DMS53 (cell line): ENCODE data around the gene XBP1.
"Not testable (repeated sequence)": the region's sequence is repeated elsewhere in the genome, so short reads cannot be mapped to it uniquely, and the experiment has no call there.

Experiments
- DNase-seq: peaks from one replicate; lab custom pipeline; 2025; lab: John Stamatoyannopoulos, UW

The XBP1 gene

DNA sequence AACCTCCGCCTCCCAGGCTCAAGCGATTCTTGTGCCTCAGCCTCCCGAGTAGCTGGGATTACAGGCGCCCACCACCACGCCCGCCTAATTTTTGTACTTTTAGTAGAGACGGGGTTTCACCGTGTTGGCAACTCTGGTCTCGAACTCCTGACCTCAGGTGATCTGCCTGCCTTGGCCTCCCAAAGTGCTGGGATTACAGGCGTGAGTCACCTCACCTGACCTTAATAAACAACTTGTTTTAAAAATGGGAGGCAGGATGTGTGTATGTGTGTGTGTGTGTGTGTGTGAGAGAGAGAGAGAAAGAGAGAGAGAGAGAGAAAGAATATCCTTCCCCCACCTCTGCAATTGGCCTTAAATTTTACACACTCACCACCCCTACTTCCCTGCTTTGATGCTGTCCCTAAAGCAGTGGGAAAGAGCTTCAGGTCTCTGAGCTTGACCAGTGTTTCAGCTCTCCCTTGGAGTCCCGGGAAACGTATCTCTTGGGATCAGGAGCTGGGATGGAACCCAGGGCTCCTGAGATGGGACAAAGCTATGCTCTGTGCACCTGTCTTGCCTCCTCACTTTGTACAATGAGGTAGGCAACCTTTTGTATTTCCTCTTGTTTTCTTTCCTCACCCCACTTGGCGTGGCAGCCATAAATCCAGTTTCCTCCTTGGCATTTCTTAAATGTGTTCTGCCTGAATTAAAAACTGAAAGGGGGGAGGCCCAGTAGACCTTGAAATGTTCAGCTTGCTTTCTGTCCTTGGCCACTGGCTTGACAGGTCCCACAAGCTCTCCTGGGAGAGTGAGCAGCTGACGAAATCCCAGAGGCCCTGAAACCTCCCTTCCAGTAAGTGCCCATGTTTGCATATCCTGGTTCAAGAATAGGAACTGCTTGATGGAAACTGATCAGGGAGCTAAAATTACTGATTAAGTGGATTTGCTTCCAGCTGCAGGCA lies 17.8 kb upstream of the XBP1 start:
- peak; percentile 89 for DNase-seq

DNA sequence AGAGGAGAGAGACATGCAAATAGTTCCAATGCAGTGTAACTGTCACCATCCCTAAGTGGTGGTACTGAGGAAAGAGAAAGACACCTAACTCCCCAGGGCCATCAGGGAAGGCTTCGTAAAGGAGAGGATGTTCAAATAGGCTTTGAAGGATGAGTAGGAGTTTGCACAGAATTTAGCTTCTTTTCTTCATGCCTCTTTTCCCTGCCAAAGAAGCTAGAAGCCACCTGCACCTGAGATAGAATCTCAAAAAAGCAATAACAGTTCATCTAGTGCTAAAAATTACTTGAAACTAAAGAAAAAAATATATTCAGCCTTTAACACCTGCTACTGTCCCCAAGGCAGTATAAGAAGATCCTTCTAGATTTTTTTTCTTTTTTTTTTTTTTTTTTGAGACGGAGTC lies 16.7 kb upstream of the XBP1 start:
- DNase-seq, result no peak

DNA sequence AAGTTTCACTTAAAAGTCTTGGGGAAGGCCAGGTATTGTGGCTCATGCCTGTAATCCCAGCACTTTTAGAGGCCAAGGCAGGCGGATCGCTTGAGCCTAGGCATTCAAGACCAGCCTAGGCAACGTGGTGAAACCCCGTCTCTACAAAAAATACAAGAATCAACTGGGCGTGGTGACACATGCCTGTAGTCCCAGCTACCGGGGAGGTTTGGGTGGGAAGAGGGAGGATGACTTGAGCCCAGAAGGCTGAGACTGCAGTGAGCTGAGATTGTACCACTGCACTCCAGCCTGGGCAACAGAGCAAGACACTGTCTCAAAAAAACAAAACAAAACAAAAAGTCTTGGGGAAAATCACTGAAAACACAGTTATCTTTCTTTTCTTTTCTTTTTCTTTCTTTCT lies 15.4 kb upstream of the XBP1 start:
- DNase-seq, result no peak

DNA sequence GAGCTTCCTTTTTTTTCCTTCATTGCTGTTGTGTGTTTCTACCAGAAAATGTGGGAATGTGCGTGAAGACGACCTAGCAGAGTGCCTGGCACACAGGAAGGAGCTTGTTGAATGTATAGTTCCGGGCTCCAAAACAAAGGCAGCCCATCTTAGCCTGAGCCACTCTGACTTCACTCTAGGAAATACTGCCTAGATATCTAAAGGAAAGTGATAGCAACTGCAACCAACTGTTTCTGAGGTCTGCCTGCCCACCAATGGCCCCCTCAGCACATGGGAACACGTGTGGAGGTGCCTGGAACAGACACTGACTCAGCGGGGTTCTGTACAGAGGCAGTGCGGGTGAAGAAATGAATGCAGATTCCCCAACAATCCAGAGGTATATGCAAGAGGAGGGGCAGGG lies 14.7 kb upstream of the XBP1 start:
- peak; percentile 22 for DNase-seq

DNA sequence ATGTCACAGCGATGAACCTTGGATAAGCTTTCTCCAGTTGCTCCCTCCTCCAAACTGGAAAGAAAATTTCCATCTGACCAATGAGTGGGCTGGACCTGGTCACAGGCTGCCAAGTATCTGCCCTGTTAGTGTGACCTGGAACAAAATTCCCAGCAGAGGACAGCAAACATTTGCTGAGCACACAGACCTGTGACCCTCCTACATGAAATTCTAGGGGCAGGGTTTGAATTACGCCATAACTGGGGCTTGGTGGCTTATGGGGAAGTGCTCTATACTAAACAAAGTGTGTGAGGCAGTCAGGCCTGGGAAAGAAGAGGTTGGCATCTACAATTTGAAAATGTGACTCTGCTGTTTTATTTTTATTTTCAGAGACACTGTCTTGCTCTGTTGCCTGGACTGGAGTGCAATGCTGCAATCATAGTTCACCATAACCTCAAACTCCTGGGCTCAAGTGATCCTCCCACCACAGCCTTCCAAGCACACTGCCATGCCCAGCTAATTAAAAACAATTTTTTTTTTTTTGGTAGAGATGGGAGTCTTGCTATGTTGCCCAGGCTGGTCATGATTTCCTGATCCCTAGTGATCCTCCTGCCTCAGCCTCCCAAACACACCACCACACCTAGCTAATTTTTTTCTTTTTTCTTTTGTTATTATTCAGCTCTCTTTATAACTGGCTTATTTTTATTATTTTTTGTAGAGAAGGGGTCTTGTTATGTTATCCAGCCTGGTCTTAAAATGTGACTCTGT lies 13.6 kb upstream of the XBP1 start:
- peak; percentile 72 for DNase-seq

DNA sequence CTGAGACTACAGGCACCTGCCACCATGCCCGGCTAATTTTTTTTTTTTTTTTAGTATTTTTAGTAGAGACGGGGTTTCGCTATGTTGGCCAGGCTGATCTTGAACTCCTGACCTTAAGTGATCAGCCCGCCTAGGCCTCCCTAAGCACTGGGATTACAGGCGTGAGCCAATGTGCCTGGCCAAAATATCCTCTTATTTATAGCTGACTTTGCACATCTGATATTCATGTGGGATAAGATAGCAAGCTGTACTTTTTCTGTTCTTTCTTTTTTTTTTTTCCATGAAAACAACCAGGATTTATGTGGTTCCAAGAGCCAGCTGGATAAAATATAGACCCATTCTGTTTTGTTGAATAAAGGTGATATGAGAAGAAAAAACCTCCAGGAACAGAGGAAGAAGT lies 12.1 kb upstream of the XBP1 start:
- no peak for DNase-seq

DNA sequence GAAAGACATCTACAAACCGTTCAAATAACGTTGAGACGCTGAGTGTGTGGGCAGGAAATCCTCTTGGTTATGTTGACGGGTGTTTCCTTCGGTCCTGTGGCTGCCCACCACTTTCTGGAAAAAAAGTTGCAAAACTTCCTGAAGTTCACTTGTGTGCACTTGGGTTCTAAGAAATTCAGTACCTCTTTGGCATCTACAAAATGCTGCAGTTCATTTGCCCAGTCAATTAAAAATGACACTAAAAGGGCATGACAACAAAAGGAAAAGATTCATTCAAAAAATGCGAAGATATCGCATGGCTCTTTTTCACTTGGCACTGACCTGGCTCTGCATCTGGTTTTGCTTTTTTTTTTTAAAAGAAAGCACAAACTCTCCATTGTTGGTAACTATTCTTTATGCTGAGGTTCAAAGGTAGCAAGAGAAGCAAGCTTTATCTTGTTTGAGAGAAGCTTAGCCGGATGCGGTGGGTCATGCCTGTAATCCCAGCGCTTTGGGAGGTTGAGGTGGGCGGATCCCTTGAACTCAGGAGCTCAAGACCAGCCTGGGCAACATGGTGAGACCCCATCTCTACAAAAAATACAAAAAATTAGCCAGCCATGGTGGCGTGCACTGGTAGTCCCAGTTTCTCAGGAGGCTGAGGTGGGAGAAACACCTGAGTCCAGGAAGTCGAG lies 10.6 kb upstream of the XBP1 start:
- no peak for DNase-seq

DNA sequence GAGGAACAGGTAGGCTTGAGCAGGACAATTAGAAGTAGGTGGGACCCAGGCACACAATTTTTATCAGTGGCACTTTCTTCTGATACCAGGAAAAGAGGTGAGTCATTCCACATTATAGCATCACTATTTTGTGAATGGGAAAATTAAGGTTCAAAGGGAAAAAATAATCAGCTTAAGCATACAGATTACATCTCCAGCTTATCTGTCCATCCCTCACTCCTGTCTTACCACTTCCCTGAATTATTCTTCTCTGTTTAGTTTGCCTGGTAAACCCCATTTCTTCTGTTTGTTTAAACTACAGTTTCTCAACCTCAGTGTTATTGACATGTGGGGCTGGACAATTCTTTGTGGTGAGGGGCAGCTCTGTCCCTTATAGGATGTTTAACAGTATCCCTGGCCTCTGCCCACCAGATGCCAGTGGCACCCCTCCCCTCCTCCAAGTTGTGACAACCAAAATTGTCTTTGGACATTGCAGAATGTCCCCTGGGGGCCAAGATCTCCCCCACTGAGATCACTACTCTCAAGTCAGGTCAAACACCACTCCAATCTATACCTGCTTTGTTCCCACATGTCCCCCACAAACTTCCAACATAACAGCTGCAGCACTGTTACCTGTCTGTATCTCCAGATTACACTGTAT lies 8.5 kb upstream of the XBP1 start:
- DNase-seq, result no peak

DNA sequence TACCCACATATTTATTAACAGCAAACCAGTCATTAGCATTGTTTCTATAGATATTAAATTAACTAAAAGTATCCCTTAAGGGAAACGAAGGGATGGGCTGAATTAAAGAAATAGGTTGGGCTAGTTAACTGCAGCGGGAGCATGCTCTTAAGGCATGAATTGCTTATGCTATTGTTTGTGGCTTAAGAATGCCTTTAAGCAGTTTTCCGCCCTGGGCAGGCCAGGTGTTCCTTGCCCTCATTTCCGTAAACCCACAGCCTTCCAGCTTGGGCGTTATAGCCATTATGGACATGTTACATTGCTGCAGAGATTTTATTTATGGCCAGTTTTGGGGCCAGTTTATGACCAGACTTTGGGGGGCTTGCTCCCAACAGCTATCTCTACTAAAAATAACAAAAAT lies 5.1 kb upstream of the XBP1 start:
- not testable (repeated sequence) for DNase-seq

DNA sequence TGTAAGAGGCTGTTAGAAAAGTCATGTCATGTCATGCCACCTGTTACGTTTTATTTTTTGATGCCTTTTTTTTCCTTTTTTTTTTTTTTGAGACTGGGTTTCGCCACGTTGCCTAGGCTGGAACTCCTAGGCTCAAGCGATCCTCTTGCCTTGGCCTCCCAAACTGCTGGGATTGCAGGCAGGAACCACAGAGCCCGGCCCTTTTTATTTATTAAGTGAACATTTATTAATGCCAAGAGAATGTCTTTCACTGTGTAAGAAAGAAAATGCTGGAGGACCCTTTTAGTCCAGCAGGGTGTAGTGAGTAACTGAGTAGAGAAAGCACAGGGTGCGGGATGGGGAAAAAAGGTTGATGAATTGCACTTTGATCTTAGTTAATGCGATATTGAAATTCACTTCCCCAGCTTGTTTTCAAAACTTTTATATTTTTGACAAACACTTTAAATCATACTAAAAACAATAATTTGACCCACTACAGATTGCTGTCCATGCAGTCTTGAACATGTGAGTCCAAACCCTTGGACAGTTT lies 2.3 kb upstream of the XBP1 start:
- DNase-seq, result peak; percentile 57

DNA sequence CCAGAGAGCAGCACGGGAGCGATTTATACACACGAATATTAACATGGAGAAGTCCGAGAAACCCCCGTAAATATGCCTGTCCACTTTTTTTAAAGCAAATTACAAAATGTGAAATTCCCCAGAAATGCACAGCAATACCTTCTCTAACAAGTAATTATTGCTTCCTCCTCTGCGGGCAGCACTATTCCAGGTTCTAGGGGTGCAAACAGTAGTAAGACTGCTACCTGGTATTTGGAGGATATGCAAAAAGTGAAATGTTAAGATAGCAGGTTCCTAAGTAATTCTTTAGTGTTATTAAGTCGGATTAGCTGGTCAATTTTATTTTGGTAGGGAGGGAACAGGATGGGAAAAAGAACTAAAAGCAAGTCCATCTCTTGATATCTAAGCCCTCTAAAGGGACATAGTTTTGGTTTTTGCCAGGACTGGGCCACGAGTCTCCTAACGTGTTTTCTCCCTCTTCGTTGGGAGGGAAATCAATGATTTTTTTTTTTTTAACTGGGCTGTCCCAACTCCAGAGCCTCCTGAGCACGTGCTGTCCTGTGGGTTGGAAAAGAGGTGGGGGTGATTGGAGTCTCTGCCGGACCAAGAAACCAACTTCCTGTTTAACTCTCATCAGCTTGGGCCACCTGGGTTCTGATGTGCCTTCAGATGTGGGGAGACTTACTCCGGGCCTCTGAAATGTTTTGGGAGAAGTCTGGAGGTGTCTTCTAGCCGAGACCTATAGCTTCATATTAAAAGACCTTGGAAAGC lies 1.7 kb upstream of the XBP1 start:
- DNase-seq, result peak; percentile 82

DNA sequence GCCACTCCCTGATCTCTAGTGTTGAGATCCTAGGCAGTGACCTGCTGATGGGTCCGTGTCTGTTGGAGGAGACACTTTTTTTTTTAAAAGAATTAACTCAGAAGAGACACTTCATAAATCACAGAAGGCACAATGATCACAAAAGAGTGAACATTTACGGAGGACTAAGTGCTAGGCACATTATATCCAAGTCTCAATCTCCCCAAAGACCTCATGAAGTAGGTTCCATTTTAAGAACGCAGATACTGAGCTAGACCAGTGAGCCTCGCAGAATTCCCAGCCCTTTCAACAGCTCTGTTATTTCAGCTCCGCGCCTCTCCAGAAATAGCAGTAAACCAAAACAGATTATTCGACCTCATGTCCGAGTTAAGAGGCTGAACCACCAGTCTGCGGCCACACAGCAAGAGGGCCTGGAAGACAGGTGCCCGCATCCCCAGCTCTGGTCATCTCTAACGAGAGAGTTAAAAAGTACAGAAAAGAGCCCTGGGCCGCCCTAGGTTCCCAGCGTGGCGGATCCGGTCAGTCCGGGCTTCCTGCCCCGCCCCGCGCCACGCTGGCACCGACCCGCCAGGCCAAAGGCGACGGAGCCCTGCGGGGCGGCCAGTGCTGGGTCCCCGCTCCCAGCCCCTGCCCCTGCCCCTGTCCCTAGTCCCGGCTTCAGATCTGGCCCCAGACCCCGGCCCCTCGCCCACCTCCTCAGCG lies 612 bp downstream of the XBP1 start:
- peak; percentile 47 for DNase-seq

DNA sequence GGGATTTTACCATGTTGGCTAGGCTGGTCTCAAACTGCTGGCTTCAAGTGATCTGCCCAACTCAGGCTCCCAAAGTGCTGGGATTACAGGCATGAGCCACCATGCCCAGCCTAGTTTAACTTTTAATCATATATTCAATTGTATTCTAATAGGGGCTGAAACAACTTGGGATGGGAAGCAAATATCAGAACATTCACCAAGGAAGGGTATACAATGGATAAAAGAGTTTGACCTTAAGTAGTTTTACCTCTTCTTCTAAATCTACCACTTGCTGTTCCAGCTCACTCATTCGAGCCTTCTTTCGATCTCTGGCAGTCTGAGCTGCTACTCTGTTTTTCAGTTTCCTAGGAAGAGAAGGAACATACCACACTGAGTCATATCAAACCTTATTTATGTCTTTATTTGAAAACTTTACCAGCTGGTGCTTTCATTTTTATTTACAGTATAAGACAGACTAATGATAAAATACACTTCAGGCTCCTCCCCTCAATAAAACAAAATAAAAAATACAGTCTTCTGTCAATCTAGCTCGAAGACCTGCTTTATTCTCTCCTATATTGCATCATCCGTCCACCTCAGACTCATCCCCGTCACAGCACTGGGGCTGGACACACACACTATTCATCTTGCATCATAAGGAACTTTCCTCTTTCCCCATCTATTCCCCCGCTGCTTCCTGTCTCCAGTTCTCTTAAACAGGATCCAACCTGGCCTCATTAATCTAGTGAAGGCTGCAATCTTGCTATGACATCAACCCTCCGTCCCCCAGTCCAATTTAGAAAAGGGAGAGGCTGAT lies 1.4 kb downstream of the XBP1 start:
- DNase-seq, result peak; percentile 49

DNA sequence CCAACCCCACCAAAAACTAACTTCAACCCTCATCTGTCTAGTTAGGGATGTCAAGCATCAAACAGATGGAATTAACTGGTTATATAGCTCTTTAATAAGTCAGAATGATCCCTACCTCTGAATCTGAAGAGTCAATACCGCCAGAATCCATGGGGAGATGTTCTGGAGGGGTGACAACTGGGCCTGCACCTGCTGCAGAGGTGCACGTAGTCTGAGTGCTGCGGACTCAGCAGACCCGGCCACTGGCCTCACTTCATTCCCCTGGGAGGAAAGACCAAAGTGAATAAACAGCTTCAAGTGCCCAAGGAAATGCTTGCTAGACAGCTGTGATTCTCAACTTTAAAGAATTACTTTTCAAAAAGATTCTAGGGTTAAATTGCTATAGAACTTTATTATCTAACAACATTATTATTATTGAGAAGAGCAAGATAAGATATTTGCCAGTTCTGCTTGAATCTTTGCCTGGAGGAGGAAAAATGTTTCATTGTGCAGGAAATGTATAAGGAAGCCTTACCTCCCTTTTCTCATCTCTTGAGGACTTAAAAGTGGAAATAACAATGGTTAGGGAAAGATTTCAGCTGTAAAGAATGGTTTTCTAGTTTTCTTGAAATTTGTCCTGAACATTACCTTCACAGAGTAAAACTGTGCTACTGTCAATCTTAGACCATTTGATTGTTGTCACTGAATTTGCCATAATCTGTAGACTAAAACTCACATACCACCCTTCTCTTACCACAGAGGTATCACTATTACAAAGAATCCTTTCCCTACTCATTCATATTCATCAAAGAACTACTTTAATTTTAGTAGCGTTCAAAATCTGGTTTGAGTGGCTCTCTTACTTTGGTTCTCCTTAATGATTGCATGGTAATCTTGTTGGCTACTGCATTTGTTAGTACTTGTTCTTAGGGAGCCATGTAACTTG lies 4.2 kb downstream of the XBP1 start:
- DNase-seq, result peak; percentile 10

DNA sequence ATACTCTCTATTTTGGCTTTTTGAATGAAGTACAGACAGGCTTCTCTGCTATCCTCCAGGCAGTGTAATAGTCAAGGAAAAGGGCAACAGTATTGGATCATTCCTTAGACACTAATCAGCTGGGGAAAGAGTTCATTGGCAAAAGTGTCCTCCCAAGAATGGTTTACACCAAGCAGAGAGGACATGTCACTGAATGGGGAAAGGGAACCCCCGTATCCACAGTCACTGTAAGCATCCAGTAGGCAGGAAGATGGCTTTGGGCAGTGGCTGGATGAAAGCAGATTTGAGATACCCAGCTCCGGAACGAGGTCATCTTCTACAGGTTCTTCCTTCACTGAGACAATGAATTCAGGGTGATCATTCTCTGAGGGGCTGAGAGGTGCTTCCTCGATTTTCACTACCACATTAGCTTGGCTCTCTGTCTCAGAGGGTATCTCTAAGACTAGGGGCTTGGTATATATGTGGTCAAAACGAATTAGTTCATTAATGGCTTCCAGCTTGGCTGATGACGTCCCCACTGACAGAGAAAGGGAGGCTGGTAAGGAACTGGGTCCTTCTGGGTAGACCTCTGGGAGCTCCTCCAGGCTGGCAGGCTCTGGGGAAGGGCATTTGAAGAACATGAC lies 5.2 kb downstream of the XBP1 start:
- peak; percentile 25 for DNase-seq

DNA sequence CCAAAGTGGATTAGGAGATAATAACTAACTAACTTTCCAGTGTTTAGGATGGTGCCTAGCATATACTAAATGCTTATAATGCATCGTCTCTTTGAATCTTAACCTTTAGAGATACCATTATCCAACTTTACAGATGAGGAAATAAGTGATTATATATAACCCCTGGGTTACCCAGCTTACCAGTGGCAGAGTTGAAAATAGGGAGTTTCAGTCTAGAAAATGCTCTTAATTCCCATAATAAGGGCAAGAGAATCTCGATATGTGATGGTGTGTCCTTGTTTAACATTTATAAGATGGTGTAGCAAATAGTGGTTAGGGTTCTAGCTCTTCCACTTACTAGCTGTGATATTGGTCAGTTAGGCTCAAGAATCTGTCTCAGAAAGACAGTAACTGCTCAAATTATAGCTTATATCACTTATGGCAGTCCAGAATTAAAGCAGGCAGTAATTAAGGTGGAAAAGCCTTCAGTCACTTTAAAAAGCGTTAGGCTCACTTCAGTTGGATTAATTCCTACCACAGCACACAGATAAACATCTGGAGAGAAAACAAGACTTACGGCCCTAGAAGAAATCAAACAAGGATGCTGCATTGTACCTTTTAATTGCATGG lies 6.3 kb downstream of the XBP1 start:
- DNase-seq, result peak; percentile 32

DNA sequence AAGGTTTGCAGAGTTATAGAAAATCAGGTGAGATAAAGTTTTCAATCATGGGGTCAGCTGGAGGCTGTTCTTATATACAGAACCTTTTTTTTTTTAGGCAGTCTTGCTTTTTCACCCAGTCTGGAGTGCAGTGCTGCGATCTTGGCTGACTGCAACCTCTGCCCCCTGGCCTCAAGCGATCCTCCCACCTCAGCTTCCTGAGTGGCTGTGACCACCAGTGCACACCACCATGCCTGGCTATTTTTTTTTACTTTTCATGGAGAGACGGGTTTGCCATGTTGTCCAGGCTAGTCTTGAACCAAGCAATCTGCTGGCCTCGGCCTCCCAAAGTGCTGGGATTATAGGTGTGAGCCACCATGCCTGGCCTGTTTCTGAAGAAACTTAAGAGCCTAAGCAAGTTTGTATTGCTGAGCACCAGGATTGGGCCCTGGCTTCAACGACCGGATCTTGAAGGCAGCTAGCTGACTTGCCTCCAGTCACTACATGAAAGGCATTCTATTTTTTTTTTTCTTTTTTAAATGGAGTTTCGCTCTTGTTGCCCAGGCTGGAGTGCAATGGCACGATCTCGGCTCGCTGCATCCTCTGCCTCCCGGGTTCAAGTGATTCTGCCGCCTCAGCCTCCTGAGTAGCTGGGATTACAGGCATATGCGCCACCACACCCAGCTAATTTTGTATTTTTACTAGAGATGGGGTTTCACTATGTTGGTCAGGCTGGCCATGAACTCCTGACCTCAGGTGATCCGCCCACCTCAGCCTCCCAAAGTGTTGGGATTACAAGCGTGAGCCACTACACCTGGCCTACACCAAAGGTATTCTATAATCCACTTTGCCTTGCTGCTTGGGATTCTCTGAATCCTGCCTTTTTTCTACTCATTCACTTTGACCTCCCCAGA lies 7.6 kb downstream of the XBP1 start:
- peak; percentile 78 for DNase-seq
